GM12864 (cell line): ENCODE data around the gene ATP10A.
"Not testable (repeated sequence)": the region's sequence is repeated elsewhere in the genome, so short reads cannot be mapped to it uniquely, and the experiment has no call there.

Experiments used
- DNase-seq: peaks from one replicate; pipeline ENCODE4 v3.0.0-alpha.2; 2011; ENCODE audit warnings: low read depth
- H3K4me3 ChIP-seq: 2 replicates; pipeline ENCODE4 v1.5.1; 2011; ENCODE audit warnings: mild to moderate bottlenecking, low read depth, low read length, control low read depth
- CTCF ChIP-seq: IDR thresholded peaks from 2 replicates; pipeline ENCODE4 v1.5.1; 2011; ENCODE audit warnings: low read depth, mild to moderate bottlenecking, moderate library complexity, low read length, control low read depth, inconsistent platforms; ENCODE audit errors: missing control alignments

Gene ATP10A

GRCh38 chr15:25649390-25649789 is 213.7 kb downstream of the ATP10A start:
- no peak for TF ChIP-seq CTCF
- no peak overlapping the region for H3K4me3 ChIP-seq
- DNase-seq = no peak

- no peak for TF ChIP-seq CTCF
- DNase-seq = no peak
- no peak overlapping the region for H3K4me3 ChIP-seq
Observed at GRCh38 chr15:25643120-25643519, 220.0 kb downstream of the ATP10A start.

GRCh38 chr15:25641762-25642161 is 221.4 kb downstream of the ATP10A start:
- no peak overlapping the region for H3K4me3 ChIP-seq
- no peak for DNase-seq
- no peak for TF ChIP-seq CTCF

GRCh38 chr15:25641361-25641760 is 221.8 kb downstream of the ATP10A start:
- no peak for DNase-seq
- H3K4me3 ChIP-seq = no peak overlapping the region
- TF ChIP-seq CTCF = no peak

GRCh38 chr15:25640959-25641358 is 222.2 kb downstream of the ATP10A start:
- DNase-seq, H3K4me3 ChIP-seq: not testable (repeated sequence)

- H3K4me3 ChIP-seq = no peak overlapping the region
- DNase-seq = no peak
- no peak for TF ChIP-seq CTCF
Observed at GRCh38 chr15:25640381-25640780, 222.7 kb downstream of the ATP10A start.

GRCh38 chr15:25636486-25636885 is 226.6 kb downstream of the ATP10A start:
- not testable (repeated sequence) for DNase-seq, H3K4me3 ChIP-seq

- no peak for TF ChIP-seq CTCF
- DNase-seq = no peak
Observed at GRCh38 chr15:25635191-25635590, 227.9 kb downstream of the ATP10A start.

More at GRCh38 chr15:25635191-25635590, 227.9 kb downstream of the ATP10A start:
- no peak overlapping the region for H3K4me3 ChIP-seq
